ACC112 (cell line): ENCODE results near the gene HYDIN.

ENCODE experiments used
- H2AFZ ChIP-seq: fragments of 200-600 bp; sonication (generic); one replicate; pipeline ENCODE4 v1.6.0; 2017; ENCODE audit warnings: antibody characterized with exemption, low read length; ENCODE audit not compliant: unreplicated experiment
- H3K27ac ChIP-seq: fragments of 200-600 bp; sonication (generic); 2 replicates; pipeline ENCODE4 v1.5.1; 2014; ENCODE audit warnings: low read depth, mild to moderate bottlenecking, antibody characterized with exemption, low read length, moderate library complexity
- H3K27me3 ChIP-seq: fragments of 200-600 bp; sonication (generic); 2 replicates; pipeline ENCODE4 v1.6.1; 2014; ENCODE audit warnings: mild to moderate bottlenecking, antibody characterized with exemption, low read length, moderate library complexity, mixed read lengths; ENCODE audit not compliant: insufficient read depth
- H3K36me3 ChIP-seq: fragments of 200-600 bp; sonication (generic); 2 replicates; pipeline ENCODE4 v1.6.1; 2016; ENCODE audit warnings: mild to moderate bottlenecking, antibody characterized with exemption, low read length, moderate library complexity, mixed read lengths; ENCODE audit not compliant: insufficient read depth
- H3K4me1 ChIP-seq: fragments of 200-600 bp; sonication (generic); one replicate; pipeline ENCODE4 v1.6.1; 2016; ENCODE audit warnings: low read length, mixed read lengths; ENCODE audit not compliant: insufficient read depth, unreplicated experiment, control insufficient read depth
- H3K4me3 ChIP-seq: fragments of 200-600 bp; sonication (generic); 2 replicates; pipeline ENCODE4 v1.5.1; 2014; ENCODE audit warnings: mild to moderate bottlenecking, low read depth, low read length
- H3K79me2 ChIP-seq: fragments of 200-600 bp; sonication (generic); one replicate; pipeline ENCODE4 v1.6.0; 2016; ENCODE audit warnings: low read length; ENCODE audit not compliant: control insufficient read depth, unreplicated experiment, insufficient read depth

HYDIN gene

DNA sequence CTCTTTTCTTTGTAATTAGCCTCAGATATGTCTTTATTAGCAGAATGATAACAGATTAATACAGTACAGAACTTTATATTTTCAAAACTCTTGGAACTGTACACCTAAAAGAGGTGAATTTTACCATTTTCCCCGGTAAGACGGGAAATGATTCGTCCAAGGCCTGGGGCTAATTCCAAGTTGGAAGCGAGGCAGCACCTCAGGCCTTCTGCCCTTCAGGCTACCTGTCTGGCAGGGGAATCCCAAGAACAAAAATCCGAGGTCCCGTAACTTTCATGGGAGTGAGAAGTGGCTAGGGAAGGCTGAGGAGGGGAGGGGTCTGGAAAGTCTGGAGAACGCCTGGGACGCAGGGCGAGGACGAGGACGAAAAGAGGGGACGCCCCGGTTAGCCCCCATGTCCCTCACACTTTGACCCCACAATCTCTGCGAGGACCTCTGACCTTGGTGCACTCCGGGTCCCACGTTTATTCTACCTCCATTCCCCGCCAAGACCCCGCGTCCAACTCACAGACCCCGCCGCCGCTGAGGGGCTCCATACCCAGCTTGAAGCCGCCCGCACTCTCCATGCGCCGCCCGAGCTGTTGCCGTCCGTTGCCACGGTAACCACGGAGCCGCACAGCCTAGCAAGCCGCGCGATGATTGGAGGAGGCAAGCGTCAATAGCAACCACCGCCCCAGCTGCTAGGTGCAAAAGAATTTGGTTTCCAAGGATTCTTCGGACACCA is at the start of gene HYDIN:
TSS of gene HYDIN (minus strand) at position 601 of the 724 bp plus-strand sequence. CDS start 43,827 bp downstream, outside the sequence.
- Histone ChIP-seq H3K4me3 (no peak within 1 kb of the TSS), H2AFZ (no peak within 1 kb of the TSS), H3K4me1 (no peaks in the 10 kb centered on the region), H3K36me3 (no peaks in the 10 kb centered on the region), H3K27me3 (peaks cover 27% of the 10 kb centered on the region), H3K27ac (no peak within 1 kb of the TSS), H3K79me2 (no peaks in the 10 kb centered on the region)

- no peak overlapping the region for H3K27ac ChIP-seq
- H3K27me3 ChIP-seq = peaks cover 10% of the 10 kb centered on the region; the same call in 1 of the 2 replicates
- H3K4me3 ChIP-seq = no peak overlapping the region
- no peaks in the 10 kb centered on the region for H3K4me1 ChIP-seq
- H3K79me2 ChIP-seq = no peaks in the 10 kb centered on the region
- no peak overlapping the region for H2AFZ ChIP-seq
- no peaks in the 10 kb centered on the region for H3K36me3 ChIP-seq
These were observed 46.2 kb upstream of the HYDIN start for GRCh38 chr16:71276589-71277334.

DNA sequence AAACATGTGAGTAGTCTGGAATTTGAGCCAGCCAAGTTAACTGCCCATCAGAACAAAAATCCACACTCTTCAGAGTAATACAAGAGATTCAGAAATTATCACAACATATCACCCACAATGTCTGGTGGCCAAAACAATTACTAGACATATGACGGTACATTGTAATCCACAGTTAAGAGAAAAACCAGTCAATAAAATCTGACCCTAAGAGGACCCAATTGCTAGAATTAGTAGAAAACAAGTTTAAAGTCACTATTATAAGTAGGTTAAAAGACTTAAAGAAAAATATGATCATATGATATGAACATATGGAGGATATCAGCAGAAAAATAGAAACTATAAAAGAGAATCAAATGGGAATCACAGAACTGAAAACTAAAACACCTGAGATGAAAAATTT is 42.9 kb upstream of the HYDIN start:
- H3K4me1 ChIP-seq = no peaks in the 10 kb centered on the region
- H3K79me2 ChIP-seq = no peaks in the 10 kb centered on the region
- H3K4me3 ChIP-seq = no peak overlapping the region
- no peaks in the 10 kb centered on the region for H3K36me3 ChIP-seq
- peaks cover 40% of the 10 kb centered on the region for H3K27me3 ChIP-seq
- no peak overlapping the region for H3K27ac ChIP-seq
- no peak overlapping the region for H2AFZ ChIP-seq

DNA sequence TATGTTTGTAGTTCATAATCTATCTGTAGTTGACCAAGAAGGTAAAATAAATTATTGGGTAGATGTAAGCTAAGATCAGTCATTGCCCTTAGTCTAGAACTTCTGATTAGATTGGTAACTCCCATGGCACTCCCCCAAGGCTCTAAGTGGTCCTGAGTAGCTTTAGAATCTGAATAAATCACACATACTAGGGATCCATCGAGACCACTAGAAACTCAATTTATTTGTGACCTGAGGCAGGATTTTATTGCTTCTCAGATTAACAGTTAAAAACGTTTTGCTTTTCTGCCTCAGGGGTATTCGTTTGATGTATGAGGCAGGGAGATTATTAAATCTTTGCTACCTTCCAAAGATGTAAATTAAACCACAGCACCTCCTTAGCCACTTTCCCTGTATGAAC is 33.8 kb upstream of the HYDIN start:
- Histone ChIP-seq H3K36me3 (no peaks in the 10 kb centered on the region), H2AFZ (no peak overlapping the region), H3K27me3 (peaks cover 63% of the 10 kb centered on the region), H3K4me3 (no peak overlapping the region), H3K79me2 (no peaks in the 10 kb centered on the region), H3K27ac (no peak overlapping the region), H3K4me1 (no peaks in the 10 kb centered on the region)

DNA sequence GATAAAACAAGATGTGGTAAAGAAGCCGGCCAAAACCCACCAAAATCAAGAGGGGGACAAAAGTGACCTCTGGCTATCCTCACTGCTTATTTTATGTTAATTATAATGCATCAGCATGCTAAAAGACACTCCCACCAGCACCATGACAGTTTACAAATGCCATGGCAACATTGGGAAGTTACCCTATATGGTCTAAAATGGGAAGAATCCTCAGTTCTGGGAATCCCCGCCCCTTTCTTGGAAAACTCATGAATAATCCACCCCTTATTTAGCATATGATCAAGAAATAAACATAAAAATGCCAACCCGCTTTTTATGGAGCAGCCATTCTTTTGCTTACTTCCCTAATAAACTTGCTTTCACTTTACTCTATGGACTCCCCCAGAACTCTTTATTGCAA is 33.1 kb upstream of the HYDIN start:
- no peaks in the 10 kb centered on the region for H3K79me2 ChIP-seq
- H3K4me3 ChIP-seq = no peak overlapping the region
- no peak overlapping the region for H3K27ac ChIP-seq
- peaks cover 62% of the 10 kb centered on the region for H3K27me3 ChIP-seq
- no peak overlapping the region for H2AFZ ChIP-seq
- no peaks in the 10 kb centered on the region for H3K36me3 ChIP-seq
- H3K4me1 ChIP-seq = no peaks in the 10 kb centered on the region

DNA sequence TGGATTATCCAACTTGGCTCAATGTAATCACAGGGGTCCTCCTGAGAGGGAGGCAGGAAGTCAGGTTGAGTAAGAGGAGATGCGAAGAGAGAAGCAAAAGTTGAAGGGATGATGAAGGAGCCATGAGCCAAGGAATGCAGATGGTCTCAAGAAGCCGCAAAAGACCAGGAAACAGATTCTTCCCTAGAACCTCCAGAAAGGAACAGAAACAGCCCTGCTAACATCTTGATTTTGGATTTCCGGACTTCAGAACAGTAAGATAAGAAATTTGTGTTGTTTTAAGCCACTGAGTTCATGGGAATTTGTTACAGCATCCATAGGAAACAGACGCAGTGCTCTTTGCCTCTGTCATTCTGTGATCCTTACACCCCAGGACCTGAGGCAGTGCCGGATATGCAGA is 31.9 kb upstream of the HYDIN start:
- Histone ChIP-seq H3K4me1 (no peaks in the 10 kb centered on the region), H3K4me3 (no peak overlapping the region), H3K36me3 (no peaks in the 10 kb centered on the region), H3K27ac (no peak overlapping the region), H2AFZ (no peak overlapping the region), H3K79me2 (no peaks in the 10 kb centered on the region), H3K27me3 (peaks cover 71% of the 10 kb centered on the region)

DNA sequence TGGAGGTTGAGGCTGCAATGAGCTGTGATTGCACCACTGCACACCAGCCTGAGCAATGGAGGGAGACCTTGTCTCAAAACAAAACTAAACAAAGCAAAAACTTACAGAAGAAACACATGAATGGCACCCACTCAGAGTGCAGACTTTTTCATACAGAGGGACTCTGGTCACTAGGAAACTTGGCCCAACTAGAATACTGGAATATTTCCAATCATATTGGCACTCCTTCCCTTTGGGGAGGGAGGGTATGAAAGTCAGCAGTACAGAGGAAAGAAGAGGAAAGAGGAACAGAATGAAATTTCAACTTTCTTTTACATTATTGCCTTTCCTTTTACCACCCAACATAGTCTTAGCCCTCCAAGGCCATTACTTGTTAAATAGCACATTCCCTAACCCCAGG is 30.5 kb upstream of the HYDIN start:
- H3K79me2 ChIP-seq = no peaks in the 10 kb centered on the region
- no peak overlapping the region for H3K27ac ChIP-seq
- peaks cover 84% of the 10 kb centered on the region for H3K27me3 ChIP-seq
- H2AFZ ChIP-seq = no peak overlapping the region
- H3K36me3 ChIP-seq = no peaks in the 10 kb centered on the region
- H3K4me3 ChIP-seq = no peak overlapping the region
- H3K4me1 ChIP-seq = no peaks in the 10 kb centered on the region

DNA sequence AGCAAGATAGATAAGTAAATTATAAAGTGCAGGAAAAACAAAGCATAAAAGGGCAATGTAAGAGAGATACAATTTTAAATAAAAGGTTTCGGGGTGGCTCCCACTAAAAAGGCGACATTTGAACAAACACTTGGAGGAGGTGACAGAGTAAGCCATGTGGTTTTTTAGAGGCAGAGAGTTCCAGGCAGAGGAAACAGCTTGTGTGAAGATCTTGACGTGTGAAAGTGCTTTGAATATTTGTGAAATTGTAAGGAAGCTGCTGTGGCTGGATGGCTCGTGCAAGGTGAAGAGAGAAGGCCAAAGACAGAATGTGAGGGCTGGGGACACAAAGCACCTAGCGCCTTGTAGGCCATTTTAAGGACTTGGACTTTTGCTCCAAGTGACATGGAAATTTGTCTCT is 28.6 kb upstream of the HYDIN start:
- Histone ChIP-seq H3K4me3 (no peak overlapping the region), H3K79me2 (no peaks in the 10 kb centered on the region), H3K27me3 (peaks cover 91% of the 10 kb centered on the region), H3K27ac (no peak overlapping the region), H3K4me1 (no peaks in the 10 kb centered on the region), H2AFZ (no peak overlapping the region), H3K36me3 (no peaks in the 10 kb centered on the region)

GRCh38 chr16:71258372-71258771 is 27.9 kb upstream of the HYDIN start:
- Histone ChIP-seq H2AFZ (no peak overlapping the region), H3K4me1 (no peaks in the 10 kb centered on the region), H3K27me3 (peaks cover 84% of the 10 kb centered on the region), H3K27ac (no peak overlapping the region), H3K36me3 (no peaks in the 10 kb centered on the region), H3K4me3 (no peak overlapping the region), H3K79me2 (no peaks in the 10 kb centered on the region)

- Histone ChIP-seq H2AFZ (no peak overlapping the region), H3K36me3 (no peaks in the 10 kb centered on the region), H3K4me3 (no peak overlapping the region), H3K27me3 (peaks cover 79% of the 10 kb centered on the region), H3K27ac (no peak overlapping the region), H3K4me1 (no peaks in the 10 kb centered on the region), H3K79me2 (no peaks in the 10 kb centered on the region)
These were observed 27.2 kb upstream of the HYDIN start for GRCh38 chr16:71257768-71258167.

DNA sequence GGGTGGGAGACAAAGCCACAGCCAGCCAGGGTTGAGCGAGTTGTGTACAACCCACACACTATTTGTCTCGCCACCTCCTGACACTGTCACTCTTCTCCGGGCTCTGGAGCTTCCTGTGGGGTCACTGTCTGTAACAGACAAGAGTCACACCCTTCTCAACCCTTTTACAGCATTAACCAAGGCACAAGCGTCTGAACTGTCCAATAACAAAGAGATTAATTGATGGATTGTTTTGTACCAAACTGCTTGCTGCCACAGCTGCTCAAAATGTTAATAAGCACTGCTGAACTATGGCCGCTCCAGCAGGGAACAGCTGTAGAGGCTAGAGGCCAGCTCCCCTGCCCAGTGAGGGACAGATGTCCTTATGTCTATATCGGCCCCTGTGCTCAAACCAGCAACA is 25.2 kb upstream of the HYDIN start:
- Histone ChIP-seq H3K4me1 (no peaks in the 10 kb centered on the region), H3K36me3 (no peaks in the 10 kb centered on the region), H3K4me3 (no peak overlapping the region), H3K27me3 (peaks cover 73% of the 10 kb centered on the region), H2AFZ (no peak overlapping the region), H3K27ac (no peak overlapping the region), H3K79me2 (no peaks in the 10 kb centered on the region)
